Measurements from ENCODE around the gene MYBPHL. TPM values are rescaled to one million over a fixed set of nuclear protein-coding genes. Genes with fewer than 3 reads are reported as not detected.

The MYBPHL gene
- total RNA-seq, 2 donors from 2014 or later: not detected

- Histone ChIP-seq H3K27me3 (no peaks in the 10 kb centered on the region), H3K36me3 (replicated peaks in 1 of 2; ENCODE audit: insufficient read depth in 1 of 2, low read depth in 2 of 2) (no peaks in the 10 kb centered on the region), H3K4me1 (peaks cover 26% of the 10 kb centered on the region), H3K27ac (no peak overlapping the region), H3K4me3 (no peak overlapping the region), H3K9me3 (no peaks in the 10 kb centered on the region)
- ATAC-seq (no peak), DNase-seq (peak in 1 of 4 donors; percentile 32)
- intact Hi-C loops (cut with DNase I): no loop called here
- WGBS, 2 donors: 54 to 68% methylated on average over 15 to 24 of the region's 28 CpGs
- TF ChIP-seq POLR2A (IDR thresholded peaks at IDR 0.05): no peak
- TF ChIP-seq CTCF (IDR thresholded peaks at IDR 0.05): no peak
Observed at GRCh38 chr1:109281680-109282496, 24.9 kb downstream of the MYBPHL start.

GRCh38 chr1:109280862-109281261 lies 25.9 kb downstream of the MYBPHL start:
- Histone ChIP-seq H3K4me1 (peaks cover 33% of the 10 kb centered on the region), H3K9me3 (no peaks in the 10 kb centered on the region), H3K36me3 (replicated peaks in 1 of 2; ENCODE audit: insufficient read depth in 1 of 2, low read depth in 2 of 2) (no peaks in the 10 kb centered on the region), H3K4me3 (no peak overlapping the region), H3K27ac (no peak overlapping the region), H3K27me3 (no peaks in the 10 kb centered on the region)
- intact Hi-C loops (cut with DNase I): no loop called here
- DNase-seq: no peak
- TF ChIP-seq CTCF (IDR thresholded peaks at IDR 0.05) (no peak), POLR2A (IDR thresholded peaks at IDR 0.05) (no peak)
- WGBS, 2 donors: 87 to 92% methylated on average over 7 to 12 of the region's 12 CpGs
- no peak for ATAC-seq

- H3K4me1 ChIP-seq: peaks cover 44% of the 10 kb centered on the region
- DNase-seq: no peak
- ATAC-seq: no peak
- WGBS, 2 donors: 88 to 95% methylated on average over 5 of the region's 5 CpGs
- no peaks in the 10 kb centered on the region for H3K27me3 ChIP-seq
- no peaks in the 10 kb centered on the region for H3K36me3 ChIP-seq (replicated peaks in 1 of 2; ENCODE audit: insufficient read depth in 1 of 2, low read depth in 2 of 2)
- H3K27ac ChIP-seq: no peak overlapping the region
- H3K4me3 ChIP-seq: no peak overlapping the region
- intact Hi-C loops (cut with DNase I): loop anchor here (5.0 kb wide), 1 partner anchor 123 kb away; no protein-coding TSS in a partner anchor
- no peaks in the 10 kb centered on the region for H3K9me3 ChIP-seq
- TF ChIP-seq POLR2A (IDR thresholded peaks at IDR 0.05) (no peak), CTCF (IDR thresholded peaks at IDR 0.05) (no peak)
Observed at GRCh38 chr1:109279615-109280278, 27.1 kb downstream of the MYBPHL start.

DNA sequence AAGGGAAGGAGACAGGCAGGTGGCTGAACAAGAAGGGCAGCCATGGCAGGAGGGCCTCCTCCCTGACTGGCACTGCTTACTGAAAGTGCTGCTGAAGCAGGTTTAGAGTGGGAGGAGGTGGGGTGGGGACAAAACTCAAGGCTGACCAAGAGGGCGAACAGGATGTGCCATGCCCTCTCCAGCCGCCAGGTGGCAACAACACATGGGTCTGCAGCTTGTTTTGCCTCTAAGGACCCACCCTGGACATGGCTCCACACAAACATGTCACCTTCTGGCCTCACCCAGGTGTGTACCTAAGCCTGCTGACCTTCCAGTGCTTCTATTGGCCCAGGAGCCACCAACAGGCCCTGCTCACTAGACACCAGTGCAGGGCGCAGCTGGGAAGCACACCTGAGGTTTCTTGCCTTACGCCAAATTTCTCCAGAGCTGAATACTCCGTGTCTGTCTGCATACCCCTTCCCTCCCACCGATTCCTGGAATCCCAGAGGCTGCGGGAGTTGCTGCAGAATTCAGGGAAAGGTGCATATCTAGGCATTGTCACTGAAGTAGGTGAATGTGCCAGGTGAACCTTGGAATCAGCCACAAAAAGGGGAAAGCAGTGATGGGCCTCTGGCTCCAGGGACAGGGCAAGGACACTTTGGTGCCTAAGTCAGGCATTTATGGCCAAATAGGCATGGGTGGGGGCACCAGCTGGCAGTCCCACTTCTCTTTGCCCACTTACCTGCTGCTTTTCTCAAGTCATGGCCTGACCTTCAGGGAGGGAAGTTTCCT lies 29.2 kb downstream of the MYBPHL start:
- H3K27me3 ChIP-seq: no peaks in the 10 kb centered on the region
- ATAC-seq (peak; percentile 84), DNase-seq (peak; percentile 87 to 92 (median 90))
- no peaks in the 10 kb centered on the region for H3K36me3 ChIP-seq (replicated peaks in 1 of 2; ENCODE audit: insufficient read depth in 1 of 2, low read depth in 2 of 2)
- WGBS, 2 donors: 47 to 53% methylated on average over 7 of the region's 7 CpGs
- TF ChIP-seq CTCF (IDR thresholded peaks at IDR 0.05): peak; percentile 68 to 96 (median 85)
- TF ChIP-seq POLR2A (IDR thresholded peaks at IDR 0.05): peak in 2 of 3 donors; percentile 35 to 42
- H3K27ac ChIP-seq: peak overlapping the region in 3 of 4 donors; percentile 32 to 64 (median 39)
- peaks cover 44% of the 10 kb centered on the region for H3K4me1 ChIP-seq
- intact Hi-C loops (cut with DNase I): loop anchor here (5.0 kb wide), 1 partner anchor 125 kb away; no protein-coding TSS in a partner anchor
- H3K9me3 ChIP-seq: no peaks in the 10 kb centered on the region
- no peak overlapping the region for H3K4me3 ChIP-seq
